SU-DHL-6 (cell line): ENCODE results near the gene CEP295NL.
"Not testable (repeated sequence)": the region's sequence is repeated elsewhere in the genome, so short reads cannot be mapped to it uniquely, and the experiment has no call there.

Source experiments
- H2AFZ ChIP-seq: fragments of 200-600 bp; sonication (generic); 2 replicates; pipeline ENCODE4 v1.6.1; 2014; ENCODE audit warnings: low read depth, mild to moderate bottlenecking, moderate library complexity, mixed read lengths, antibody characterized with exemption, low read length; ENCODE audit not compliant: severe bottlenecking
- H3F3A ChIP-seq: fragments of 200-600 bp; shearing (Covaris generic); 2 replicates; pipeline ENCODE4 v1.6.0; 2016; ENCODE audit warnings: antibody characterized with exemption, mild to moderate bottlenecking; ENCODE audit not compliant: insufficient read depth
- H3K27ac ChIP-seq: fragments of 200-600 bp; sonication (generic); 2 replicates; pipeline ENCODE4 v1.5.1; 2016; ENCODE audit warnings: low read depth, mild to moderate bottlenecking, low read length, moderate library complexity, mixed read lengths
- H3K27me3 ChIP-seq: fragments of 200-600 bp; sonication (generic), shearing (Covaris generic); 2 replicates; pipeline ENCODE4 v1.6.0; 2014; ENCODE audit warnings: mild to moderate bottlenecking, low read length
- H3K36me3 ChIP-seq: fragments of 200-600 bp; sonication (generic); 2 replicates; pipeline ENCODE4 v1.6.1; 2014; ENCODE audit warnings: mild to moderate bottlenecking, low read length, mixed read lengths
- H3K4me2 ChIP-seq: fragments of 300-600, 200-600 bp; shearing (Covaris generic), sonication (generic); 2 replicates; pipeline ENCODE4 v1.6.0; 2014; ENCODE audit warnings: low read length, low read depth, mild to moderate bottlenecking; ENCODE audit not compliant: poor library complexity, severe bottlenecking
- H3K4me3 ChIP-seq: fragments of 200-600 bp; sonication (generic); 2 replicates; pipeline ENCODE4 v1.5.1; 2014; ENCODE audit warnings: antibody characterized with exemption, low read length, mild to moderate bottlenecking, mixed read lengths; ENCODE audit not compliant: insufficient read depth, poor library complexity, severe bottlenecking
- H3K79me2 ChIP-seq: fragments of 200-600 bp; sonication (generic); 2 replicates; pipeline ENCODE4 v1.6.1; 2014; ENCODE audit warnings: mild to moderate bottlenecking, low read length, moderate library complexity; ENCODE audit not compliant: insufficient read depth
- H3K9ac ChIP-seq: fragments of 200-600 bp; sonication (generic); 2 replicates; pipeline ENCODE4 v1.7.0; 2014; ENCODE audit warnings: mild to moderate bottlenecking, low read length
- H3K9me2 ChIP-seq: fragments of 200-600 bp; sonication (generic); replicated peaks from 2 replicates; pipeline ENCODE4 v1.6.1; 2014; ENCODE audit warnings: low read length; ENCODE audit not compliant: insufficient read depth
- H3K9me3 ChIP-seq: fragments of 200-600 bp; sonication (generic); 2 replicates; pipeline ENCODE4 v1.6.1; 2014; ENCODE audit warnings: low read length, mixed read lengths; ENCODE audit not compliant: insufficient read depth
- H4K20me1 ChIP-seq: fragments of 200-600 bp; sonication (generic); 2 replicates; pipeline ENCODE4 v1.6.1; 2014; ENCODE audit warnings: low read depth, mild to moderate bottlenecking, antibody characterized with exemption, low read length, moderate library complexity, mixed read lengths
- EZH2phosphoT487 ChIP-seq: fragments of 200-600 bp; sonication (generic), shearing (Covaris generic); conservative IDR thresholded peaks from 2 replicates; pipeline ENCODE4 v1.6.1; 2018; ENCODE audit warnings: mild to moderate bottlenecking, antibody characterized with exemption, low read length, moderate library complexity, mixed read lengths
- TF ChIP-seq, protein P1 (sequence below): fragments of 200-600 bp; sonication (generic); IDR thresholded peaks from one replicate; pipeline ENCODE4 v1.5.1; 2017; ENCODE audit warnings: antibody characterized with exemption, mild to moderate bottlenecking, low read length, moderate library complexity; ENCODE audit not compliant: insufficient read depth, poor library complexity, severe bottlenecking

The CEP295NL gene

DNA sequence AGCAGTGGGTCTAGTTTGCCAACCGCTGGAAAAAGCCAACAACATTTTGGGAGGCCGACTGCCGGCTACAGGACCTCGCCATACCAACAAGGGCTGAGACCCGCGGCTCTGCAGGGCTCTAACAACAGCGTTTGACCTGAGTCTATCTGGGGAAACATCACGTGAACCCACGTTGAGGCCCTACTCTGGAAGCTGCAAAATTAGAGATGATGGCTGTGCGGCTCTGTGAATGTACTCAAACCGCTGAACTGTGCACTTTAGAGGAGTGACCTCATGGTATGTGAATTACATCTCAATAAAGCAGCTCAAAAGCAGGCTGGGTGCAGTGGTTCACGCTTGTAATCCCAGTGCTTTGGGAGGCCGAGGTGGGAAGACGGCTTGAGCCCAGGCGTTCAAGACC lies 10.1 kb upstream of the CEP295NL start:
- H3K36me3 ChIP-seq: no peaks in the 10 kb centered on the region
- no peak overlapping the region for H3K27ac ChIP-seq
- no peaks in the 10 kb centered on the region for H4K20me1 ChIP-seq
- no peaks in the 10 kb centered on the region for H3F3A ChIP-seq
- no peak overlapping the region for H3K4me3 ChIP-seq
- no peak overlapping the region for H3K9ac ChIP-seq
- no peaks in the 10 kb centered on the region for H3K79me2 ChIP-seq
- no peak for TF ChIP-seq EZH2phosphoT487
- H3K27me3 ChIP-seq: no peaks in the 10 kb centered on the region
- H2AFZ ChIP-seq: no peak overlapping the region
- no peak overlapping the region for H3K4me2 ChIP-seq
- H3K9me2 ChIP-seq: no peaks in the 10 kb centered on the region
- H3K9me3 ChIP-seq: no peaks in the 10 kb centered on the region

DNA sequence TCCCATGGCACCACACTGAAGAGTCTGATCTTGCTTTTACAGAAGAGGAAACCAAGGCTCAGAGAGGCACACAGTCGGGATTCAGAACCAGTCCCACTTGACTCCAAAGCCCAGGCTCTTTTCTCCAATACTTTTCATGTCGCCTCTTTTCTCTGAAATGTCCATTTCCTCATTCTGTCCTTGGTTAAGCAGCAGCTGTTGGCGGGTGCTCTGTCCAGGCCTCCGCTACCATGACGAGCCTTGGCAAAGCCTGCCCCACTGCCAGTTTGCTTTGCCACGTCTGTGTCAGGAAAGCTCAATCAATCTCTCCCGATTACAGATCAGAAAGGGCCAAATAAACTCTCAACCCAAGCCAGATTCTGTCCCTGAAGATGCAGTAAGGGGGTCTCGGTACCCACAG lies 9.1 kb upstream of the CEP295NL start:
- no peak overlapping the region for H3K9ac ChIP-seq
- H3F3A ChIP-seq: no peaks in the 10 kb centered on the region
- no peaks in the 10 kb centered on the region for H3K9me3 ChIP-seq
- no peaks in the 10 kb centered on the region for H3K36me3 ChIP-seq
- no peaks in the 10 kb centered on the region for H3K9me2 ChIP-seq
- no peak for TF ChIP-seq EZH2phosphoT487
- TF ChIP-seq, protein P1, sequence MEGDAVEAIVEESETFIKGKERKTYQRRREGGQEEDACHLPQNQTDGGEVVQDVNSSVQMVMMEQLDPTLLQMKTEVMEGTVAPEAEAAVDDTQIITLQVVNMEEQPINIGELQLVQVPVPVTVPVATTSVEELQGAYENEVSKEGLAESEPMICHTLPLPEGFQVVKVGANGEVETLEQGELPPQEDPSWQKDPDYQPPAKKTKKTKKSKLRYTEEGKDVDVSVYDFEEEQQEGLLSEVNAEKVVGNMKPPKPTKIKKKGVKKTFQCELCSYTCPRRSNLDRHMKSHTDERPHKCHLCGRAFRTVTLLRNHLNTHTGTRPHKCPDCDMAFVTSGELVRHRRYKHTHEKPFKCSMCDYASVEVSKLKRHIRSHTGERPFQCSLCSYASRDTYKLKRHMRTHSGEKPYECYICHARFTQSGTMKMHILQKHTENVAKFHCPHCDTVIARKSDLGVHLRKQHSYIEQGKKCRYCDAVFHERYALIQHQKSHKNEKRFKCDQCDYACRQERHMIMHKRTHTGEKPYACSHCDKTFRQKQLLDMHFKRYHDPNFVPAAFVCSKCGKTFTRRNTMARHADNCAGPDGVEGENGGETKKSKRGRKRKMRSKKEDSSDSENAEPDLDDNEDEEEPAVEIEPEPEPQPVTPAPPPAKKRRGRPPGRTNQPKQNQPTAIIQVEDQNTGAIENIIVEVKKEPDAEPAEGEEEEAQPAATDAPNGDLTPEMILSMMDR: no peak
- no peaks in the 10 kb centered on the region for H4K20me1 ChIP-seq
- H2AFZ ChIP-seq: no peak overlapping the region
- H3K4me2 ChIP-seq: no peak overlapping the region
- H3K79me2 ChIP-seq: no peaks in the 10 kb centered on the region
- no peak overlapping the region for H3K27ac ChIP-seq
- no peak overlapping the region for H3K4me3 ChIP-seq
- no peaks in the 10 kb centered on the region for H3K27me3 ChIP-seq

DNA sequence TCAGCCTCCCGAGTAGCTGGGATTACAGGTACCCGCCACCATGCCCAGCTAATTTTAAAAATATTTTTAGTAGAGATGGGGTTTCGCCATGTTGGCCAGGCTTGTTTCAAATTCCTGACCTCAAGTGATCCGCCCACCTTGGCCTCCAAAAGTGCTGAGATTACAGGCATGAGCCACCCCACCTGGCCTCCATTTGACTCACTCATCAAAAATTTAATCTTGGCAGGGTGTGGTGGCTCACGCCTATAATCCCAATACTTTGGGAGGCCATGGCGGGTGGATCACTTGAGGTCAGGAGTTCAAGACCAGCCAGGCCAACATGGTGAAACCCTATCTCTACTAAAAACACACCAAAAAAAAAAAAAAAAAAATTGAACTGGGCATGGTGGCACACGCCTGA lies 8.5 kb upstream of the CEP295NL start:
- H2AFZ ChIP-seq, H3K79me2 ChIP-seq, H3K27ac ChIP-seq, H3K27me3 ChIP-seq, H3K9ac ChIP-seq, H3K4me2 ChIP-seq, H4K20me1 ChIP-seq, H3K4me3 ChIP-seq, H3F3A ChIP-seq, H3K9me3 ChIP-seq, H3K36me3 ChIP-seq, H3K9me2 ChIP-seq: not testable (repeated sequence)

DNA sequence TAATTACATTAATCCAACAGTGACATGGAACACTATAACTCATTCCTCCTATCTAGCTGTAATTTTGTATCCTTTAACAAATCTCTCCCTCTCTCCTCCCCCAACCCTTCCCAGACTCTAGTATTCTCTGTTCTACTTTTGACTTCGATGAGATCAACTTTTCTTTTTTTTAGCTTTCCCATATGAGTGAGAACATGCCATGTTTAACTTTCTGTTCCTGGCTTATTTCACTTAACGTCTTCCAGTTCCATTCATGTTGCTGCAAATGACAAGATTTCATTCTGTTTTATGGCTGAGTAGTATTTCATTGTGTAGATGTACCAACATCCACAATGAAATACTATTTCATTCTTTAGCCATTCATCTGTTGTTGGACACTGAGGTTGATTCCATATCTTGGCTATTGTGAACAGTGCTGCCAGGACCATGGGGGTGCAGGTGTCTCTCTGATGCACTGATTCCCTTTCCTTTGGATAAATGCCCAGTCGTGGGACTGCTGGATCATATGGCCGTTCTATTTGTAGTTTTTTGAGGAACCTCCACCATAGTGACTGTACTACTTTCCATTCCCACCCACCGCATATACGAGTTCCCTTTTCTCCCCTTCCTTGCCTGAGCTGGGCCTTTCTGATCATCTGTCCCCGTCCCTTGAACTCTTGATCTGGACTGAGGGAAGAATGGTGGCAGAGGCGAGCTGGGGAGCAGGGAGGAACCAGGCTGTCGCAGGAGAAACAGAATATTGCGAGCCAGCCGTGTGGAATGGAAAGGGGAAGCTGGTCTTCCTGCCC lies 7.7 kb upstream of the CEP295NL start:
- H3K79me2 ChIP-seq: no peaks in the 10 kb centered on the region

More for the DNA sequence above, 7.7 kb upstream of the CEP295NL start:
- no peaks in the 10 kb centered on the region for H3K9me3 ChIP-seq
- no peaks in the 10 kb centered on the region for H3K36me3 ChIP-seq
- TF ChIP-seq, protein P1: no peak
- TF ChIP-seq EZH2phosphoT487: no peak
- no peaks in the 10 kb centered on the region for H4K20me1 ChIP-seq
- no peak overlapping the region for H3K27ac ChIP-seq
- H2AFZ ChIP-seq: no peak overlapping the region
- H3K9me2 ChIP-seq: no peaks in the 10 kb centered on the region
- no peak overlapping the region for H3K4me2 ChIP-seq
- H3K9ac ChIP-seq: no peak overlapping the region
- H3K27me3 ChIP-seq: no peaks in the 10 kb centered on the region
- no peak overlapping the region for H3K4me3 ChIP-seq
- no peaks in the 10 kb centered on the region for H3F3A ChIP-seq
